ENCODE results near the gene TMEM201.

Gene TMEM201

DNA sequence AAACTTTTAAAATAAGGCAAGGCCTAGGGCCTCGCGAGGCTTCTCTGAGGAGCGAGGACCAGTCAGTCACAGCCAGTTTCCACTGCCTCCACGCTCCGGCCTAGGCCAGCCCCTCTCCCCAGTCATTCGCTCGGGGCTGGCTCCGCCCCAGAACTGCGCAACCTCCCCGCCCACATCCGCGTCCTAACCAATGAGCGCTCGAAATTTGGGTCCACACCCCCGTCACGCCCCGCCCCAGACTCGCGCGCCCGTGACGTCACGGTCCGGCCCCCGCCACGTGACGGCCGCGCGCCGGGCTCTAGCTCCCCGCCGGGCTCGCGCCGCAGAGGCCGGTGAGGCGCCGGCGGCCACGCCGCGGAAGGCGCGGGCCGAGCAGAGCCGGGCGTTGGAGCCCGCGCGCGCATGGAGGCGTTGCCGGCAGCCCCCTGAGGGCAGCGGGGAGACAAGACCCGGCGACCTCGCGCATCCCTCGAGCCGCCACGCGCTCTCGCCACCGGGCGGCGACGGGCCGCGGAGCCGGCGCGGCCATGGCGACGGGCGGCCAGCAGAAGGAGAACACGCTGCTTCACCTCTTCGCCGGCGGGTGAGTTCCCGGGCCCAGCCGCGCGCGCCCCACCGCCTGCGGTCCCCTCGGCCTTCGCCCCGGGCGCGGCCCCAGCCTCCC, 49.4 kb upstream of the TMEM201 start, which contains the start of gene SLC25A33 (continued):
- TF ChIP-seq, protein P1, sequence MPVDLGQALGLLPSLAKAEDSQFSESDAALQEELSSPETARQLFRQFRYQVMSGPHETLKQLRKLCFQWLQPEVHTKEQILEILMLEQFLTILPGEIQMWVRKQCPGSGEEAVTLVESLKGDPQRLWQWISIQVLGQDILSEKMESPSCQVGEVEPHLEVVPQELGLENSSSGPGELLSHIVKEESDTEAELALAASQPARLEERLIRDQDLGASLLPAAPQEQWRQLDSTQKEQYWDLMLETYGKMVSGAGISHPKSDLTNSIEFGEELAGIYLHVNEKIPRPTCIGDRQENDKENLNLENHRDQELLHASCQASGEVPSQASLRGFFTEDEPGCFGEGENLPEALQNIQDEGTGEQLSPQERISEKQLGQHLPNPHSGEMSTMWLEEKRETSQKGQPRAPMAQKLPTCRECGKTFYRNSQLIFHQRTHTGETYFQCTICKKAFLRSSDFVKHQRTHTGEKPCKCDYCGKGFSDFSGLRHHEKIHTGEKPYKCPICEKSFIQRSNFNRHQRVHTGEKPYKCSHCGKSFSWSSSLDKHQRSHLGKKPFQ (tag by site-specific recombination; IDR thresholded peaks at IDR 0.05), result no peak
- TF ChIP-seq, protein P2, sequence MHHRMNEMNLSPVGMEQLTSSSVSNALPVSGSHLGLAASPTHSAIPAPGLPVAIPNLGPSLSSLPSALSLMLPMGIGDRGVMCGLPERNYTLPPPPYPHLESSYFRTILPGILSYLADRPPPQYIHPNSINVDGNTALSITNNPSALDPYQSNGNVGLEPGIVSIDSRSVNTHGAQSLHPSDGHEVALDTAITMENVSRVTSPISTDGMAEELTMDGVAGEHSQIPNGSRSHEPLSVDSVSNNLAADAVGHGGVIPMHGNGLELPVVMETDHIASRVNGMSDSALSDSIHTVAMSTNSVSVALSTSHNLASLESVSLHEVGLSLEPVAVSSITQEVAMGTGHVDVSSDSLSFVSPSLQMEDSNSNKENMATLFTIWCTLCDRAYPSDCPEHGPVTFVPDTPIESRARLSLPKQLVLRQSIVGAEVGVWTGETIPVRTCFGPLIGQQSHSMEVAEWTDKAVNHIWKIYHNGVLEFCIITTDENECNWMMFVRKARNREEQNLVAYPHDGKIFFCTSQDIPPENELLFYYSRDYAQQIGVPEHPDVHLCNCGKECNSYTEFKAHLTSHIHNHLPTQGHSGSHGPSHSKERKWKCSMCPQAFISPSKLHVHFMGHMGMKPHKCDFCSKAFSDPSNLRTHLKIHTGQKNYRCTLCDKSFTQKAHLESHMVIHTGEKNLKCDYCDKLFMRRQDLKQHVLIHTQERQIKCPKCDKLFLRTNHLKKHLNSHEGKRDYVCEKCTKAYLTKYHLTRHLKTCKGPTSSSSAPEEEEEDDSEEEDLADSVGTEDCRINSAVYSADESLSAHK (tag by site-specific recombination; IDR thresholded peaks at IDR 0.05), result no peak
- TF ChIP-seq REPIN1 (tag by site-specific recombination; IDR thresholded peaks at IDR 0.05; ENCODE audit: low read depth), result no peak
- TF ChIP-seq ZBTB21 (tag by site-specific recombination; IDR thresholded peaks at IDR 0.05), result peak; percentile 83
- no peak for TF ChIP-seq ZSCAN23 (tag by site-specific recombination; IDR thresholded peaks at IDR 0.05)
- TF ChIP-seq, protein P3, sequence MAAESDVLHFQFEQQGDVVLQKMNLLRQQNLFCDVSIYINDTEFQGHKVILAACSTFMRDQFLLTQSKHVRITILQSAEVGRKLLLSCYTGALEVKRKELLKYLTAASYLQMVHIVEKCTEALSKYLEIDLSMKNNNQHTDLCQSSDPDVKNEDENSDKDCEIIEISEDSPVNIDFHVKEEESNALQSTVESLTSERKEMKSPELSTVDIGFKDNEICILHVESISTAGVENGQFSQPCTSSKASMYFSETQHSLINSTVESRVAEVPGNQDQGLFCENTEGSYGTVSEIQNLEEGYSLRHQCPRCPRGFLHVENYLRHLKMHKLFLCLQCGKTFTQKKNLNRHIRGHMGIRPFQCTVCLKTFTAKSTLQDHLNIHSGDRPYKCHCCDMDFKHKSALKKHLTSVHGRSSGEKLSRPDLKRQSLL (tag by site-specific recombination; IDR thresholded peaks at IDR 0.05), result peak; percentile 88
- peak; percentile 63; the same call in 1 of the 2 replicates for TF ChIP-seq KLF8 (tag by site-specific recombination; IDR thresholded peaks at IDR 0.05)
- TF ChIP-seq ZNF677 (tag by site-specific recombination; IDR thresholded peaks at IDR 0.05), result 0 out of 2 replicates have a peak, but pooled peaks have one; percentile 39
- TF ChIP-seq, protein P4, sequence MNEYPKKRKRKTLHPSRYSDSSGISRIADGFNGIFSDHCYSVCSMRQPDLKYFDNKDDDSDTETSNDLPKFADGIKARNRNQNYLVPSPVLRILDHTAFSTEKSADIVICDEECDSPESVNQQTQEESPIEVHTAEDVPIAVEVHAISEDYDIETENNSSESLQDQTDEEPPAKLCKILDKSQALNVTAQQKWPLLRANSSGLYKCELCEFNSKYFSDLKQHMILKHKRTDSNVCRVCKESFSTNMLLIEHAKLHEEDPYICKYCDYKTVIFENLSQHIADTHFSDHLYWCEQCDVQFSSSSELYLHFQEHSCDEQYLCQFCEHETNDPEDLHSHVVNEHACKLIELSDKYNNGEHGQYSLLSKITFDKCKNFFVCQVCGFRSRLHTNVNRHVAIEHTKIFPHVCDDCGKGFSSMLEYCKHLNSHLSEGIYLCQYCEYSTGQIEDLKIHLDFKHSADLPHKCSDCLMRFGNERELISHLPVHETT (tag by site-specific recombination; IDR thresholded peaks at IDR 0.05), result no peak
- no peak for TF ChIP-seq ZNF394 (tag by site-specific recombination; IDR thresholded peaks at IDR 0.05; ENCODE audit: borderline replicate concordance)
- TF ChIP-seq ZNF114 (tag by site-specific recombination; IDR thresholded peaks at IDR 0.05), result no peak
- TF ChIP-seq ZNF585B (tag by site-specific recombination; IDR thresholded peaks at IDR 0.05), result no peak
- TF ChIP-seq ZNF133 (tag by site-specific recombination; IDR thresholded peaks at IDR 0.05), result no peak
- TF ChIP-seq, protein P5, sequence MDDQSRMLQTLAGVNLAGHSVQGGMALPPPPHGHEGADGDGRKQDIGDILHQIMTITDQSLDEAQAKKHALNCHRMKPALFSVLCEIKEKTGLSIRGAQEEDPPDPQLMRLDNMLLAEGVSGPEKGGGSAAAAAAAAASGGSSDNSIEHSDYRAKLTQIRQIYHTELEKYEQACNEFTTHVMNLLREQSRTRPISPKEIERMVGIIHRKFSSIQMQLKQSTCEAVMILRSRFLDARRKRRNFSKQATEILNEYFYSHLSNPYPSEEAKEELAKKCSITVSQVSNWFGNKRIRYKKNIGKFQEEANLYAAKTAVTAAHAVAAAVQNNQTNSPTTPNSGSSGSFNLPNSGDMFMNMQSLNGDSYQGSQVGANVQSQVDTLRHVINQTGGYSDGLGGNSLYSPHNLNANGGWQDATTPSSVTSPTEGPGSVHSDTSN (CRISPR knock-in tag; IDR thresholded peaks at IDR 0.05), result peak; percentile 78
- peak; percentile 99 for TF ChIP-seq SP2 (tag by site-specific recombination; IDR thresholded peaks at IDR 0.05)
- no peak for TF ChIP-seq ZNF302 (tag by site-specific recombination; IDR thresholded peaks at IDR 0.05; ENCODE audit: low read depth)
- no peak for TF ChIP-seq ZNF768 (tag by site-specific recombination; IDR thresholded peaks at IDR 0.05)
- TF ChIP-seq, protein P6, sequence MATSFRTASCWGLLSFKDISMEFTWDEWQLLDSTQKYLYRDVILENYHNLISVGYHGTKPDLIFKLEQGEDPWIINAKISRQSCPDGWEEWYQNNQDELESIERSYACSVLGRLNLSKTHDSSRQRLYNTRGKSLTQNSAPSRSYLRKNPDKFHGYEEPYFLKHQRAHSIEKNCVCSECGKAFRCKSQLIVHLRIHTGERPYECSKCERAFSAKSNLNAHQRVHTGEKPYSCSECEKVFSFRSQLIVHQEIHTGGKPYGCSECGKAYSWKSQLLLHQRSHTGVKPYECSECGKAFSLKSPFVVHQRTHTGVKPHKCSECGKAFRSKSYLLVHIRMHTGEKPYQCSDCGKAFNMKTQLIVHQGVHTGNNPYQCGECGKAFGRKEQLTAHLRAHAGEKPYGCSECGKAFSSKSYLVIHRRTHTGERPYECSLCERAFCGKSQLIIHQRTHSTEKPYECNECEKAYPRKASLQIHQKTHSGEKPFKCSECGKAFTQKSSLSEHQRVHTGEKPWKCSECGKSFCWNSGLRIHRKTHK (tag by site-specific recombination; IDR thresholded peaks at IDR 0.05), result no peak
- TF ChIP-seq MZF1 (tag by site-specific recombination; IDR thresholded peaks at IDR 0.05; ENCODE audit: borderline replicate concordance), result no peak
- TF ChIP-seq BCL11A (tag by site-specific recombination; IDR thresholded peaks at IDR 0.05; ENCODE audit: low read depth), result no peak
- TF ChIP-seq, protein P7, sequence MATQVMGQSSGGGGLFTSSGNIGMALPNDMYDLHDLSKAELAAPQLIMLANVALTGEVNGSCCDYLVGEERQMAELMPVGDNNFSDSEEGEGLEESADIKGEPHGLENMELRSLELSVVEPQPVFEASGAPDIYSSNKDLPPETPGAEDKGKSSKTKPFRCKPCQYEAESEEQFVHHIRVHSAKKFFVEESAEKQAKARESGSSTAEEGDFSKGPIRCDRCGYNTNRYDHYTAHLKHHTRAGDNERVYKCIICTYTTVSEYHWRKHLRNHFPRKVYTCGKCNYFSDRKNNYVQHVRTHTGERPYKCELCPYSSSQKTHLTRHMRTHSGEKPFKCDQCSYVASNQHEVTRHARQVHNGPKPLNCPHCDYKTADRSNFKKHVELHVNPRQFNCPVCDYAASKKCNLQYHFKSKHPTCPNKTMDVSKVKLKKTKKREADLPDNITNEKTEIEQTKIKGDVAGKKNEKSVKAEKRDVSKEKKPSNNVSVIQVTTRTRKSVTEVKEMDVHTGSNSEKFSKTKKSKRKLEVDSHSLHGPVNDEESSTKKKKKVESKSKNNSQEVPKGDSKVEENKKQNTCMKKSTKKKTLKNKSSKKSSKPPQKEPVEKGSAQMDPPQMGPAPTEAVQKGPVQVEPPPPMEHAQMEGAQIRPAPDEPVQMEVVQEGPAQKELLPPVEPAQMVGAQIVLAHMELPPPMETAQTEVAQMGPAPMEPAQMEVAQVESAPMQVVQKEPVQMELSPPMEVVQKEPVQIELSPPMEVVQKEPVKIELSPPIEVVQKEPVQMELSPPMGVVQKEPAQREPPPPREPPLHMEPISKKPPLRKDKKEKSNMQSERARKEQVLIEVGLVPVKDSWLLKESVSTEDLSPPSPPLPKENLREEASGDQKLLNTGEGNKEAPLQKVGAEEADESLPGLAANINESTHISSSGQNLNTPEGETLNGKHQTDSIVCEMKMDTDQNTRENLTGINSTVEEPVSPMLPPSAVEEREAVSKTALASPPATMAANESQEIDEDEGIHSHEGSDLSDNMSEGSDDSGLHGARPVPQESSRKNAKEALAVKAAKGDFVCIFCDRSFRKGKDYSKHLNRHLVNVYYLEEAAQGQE (tag by site-specific recombination; IDR thresholded peaks at IDR 0.05), result no peak
- peak; percentile 95 for TF ChIP-seq SP3 (tag by site-specific recombination; IDR thresholded peaks at IDR 0.05)
- TF ChIP-seq, protein P8, sequence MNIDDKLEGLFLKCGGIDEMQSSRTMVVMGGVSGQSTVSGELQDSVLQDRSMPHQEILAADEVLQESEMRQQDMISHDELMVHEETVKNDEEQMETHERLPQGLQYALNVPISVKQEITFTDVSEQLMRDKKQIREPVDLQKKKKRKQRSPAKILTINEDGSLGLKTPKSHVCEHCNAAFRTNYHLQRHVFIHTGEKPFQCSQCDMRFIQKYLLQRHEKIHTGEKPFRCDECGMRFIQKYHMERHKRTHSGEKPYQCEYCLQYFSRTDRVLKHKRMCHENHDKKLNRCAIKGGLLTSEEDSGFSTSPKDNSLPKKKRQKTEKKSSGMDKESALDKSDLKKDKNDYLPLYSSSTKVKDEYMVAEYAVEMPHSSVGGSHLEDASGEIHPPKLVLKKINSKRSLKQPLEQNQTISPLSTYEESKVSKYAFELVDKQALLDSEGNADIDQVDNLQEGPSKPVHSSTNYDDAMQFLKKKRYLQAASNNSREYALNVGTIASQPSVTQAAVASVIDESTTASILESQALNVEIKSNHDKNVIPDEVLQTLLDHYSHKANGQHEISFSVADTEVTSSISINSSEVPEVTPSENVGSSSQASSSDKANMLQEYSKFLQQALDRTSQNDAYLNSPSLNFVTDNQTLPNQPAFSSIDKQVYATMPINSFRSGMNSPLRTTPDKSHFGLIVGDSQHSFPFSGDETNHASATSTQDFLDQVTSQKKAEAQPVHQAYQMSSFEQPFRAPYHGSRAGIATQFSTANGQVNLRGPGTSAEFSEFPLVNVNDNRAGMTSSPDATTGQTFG (tag by site-specific recombination; IDR thresholded peaks at IDR 0.05; ENCODE audit: borderline replicate concordance), result no peak
- TF ChIP-seq ZBTB7A (tag by site-specific recombination; IDR thresholded peaks at IDR 0.05; ENCODE audit: low read depth), result no peak
